HG02623 (cell line): Measurements from ENCODE around the gene SAE1.
A peak's percentile ranks its signal among the peaks of the same experiment; 100 is the strongest.
"Not testable (repeated sequence)": the region's sequence is repeated elsewhere in the genome, so short reads cannot be mapped to it uniquely, and the experiment has no call there.

Source experiments
- ATAC-seq: cut with Tn5 transposase; IDR thresholded peaks from one replicate; pipeline ENCODE4 v1.9.1; 2021; ENCODE audit warnings: moderate library complexity; ENCODE audit not compliant: unreplicated experiment

SAE1 gene

DNA sequence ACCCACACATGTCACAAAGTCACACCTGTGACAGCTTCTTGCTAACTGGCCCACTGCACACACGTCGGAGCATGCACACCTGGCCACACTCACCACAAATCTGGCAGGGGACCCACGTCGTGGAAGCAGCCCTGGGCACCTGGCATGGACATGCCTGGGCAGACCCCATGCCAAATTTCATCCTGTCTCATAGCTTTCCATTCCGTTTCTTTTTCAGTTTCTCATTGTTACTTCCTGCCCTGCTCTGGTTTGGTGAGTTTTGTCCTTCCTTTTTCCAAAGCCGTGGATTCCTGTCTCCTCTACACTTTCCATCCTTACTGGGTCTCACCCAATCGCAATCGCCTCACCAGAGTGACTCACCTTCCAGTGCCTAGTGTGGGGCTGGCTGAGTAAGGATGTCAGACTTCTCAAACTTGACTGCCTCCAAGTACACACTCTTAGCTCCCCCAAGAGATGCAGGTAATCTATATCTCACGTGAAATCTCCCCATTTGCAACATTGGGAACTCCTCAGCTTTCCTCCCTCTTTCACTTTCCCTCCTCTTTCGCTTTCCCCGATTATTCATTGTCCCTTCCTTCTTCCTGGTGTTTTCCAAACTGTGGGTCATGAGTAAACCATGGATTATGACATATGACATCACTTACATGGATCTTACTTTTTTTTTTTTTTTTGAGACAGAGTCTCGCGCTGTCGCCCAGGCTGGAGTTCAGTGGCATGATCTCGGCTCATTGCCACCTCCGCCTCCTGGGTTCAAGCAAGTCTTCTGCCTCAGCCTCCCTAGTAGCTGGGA lies 102.0 kb downstream of the SAE1 start:
- no peak for ATAC-seq

- ATAC-seq: no peak
These were observed 105.5 kb downstream of the SAE1 start for GRCh38 chr19:47236072-47236675.

GRCh38 chr19:47239152-47239551 lies 108.5 kb downstream of the SAE1 start:
- no peak for ATAC-seq

- ATAC-seq: no peak
These were observed 109.1 kb downstream of the SAE1 start for GRCh38 chr19:47239610-47240296.

DNA sequence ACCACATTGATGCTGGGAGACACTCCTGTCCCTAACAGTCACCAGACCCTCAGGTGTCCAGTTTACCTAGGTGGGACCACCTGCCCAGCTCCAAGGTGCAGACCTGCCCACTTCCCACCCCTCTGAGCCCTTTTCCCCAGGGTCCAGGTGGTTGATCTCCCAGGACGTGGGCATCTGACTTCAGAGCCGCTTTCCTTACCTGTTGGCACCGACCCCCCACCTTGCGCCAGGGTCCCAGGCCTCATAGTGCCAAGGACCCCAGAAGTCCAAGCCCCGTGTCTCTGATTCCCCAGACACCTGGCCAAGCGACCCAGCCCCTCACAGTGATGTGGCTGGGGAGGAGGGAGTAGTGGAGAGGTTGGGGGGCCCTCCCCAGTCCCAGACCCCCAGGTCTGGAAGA lies 109.9 kb downstream of the SAE1 start:
- ATAC-seq: no peak

DNA sequence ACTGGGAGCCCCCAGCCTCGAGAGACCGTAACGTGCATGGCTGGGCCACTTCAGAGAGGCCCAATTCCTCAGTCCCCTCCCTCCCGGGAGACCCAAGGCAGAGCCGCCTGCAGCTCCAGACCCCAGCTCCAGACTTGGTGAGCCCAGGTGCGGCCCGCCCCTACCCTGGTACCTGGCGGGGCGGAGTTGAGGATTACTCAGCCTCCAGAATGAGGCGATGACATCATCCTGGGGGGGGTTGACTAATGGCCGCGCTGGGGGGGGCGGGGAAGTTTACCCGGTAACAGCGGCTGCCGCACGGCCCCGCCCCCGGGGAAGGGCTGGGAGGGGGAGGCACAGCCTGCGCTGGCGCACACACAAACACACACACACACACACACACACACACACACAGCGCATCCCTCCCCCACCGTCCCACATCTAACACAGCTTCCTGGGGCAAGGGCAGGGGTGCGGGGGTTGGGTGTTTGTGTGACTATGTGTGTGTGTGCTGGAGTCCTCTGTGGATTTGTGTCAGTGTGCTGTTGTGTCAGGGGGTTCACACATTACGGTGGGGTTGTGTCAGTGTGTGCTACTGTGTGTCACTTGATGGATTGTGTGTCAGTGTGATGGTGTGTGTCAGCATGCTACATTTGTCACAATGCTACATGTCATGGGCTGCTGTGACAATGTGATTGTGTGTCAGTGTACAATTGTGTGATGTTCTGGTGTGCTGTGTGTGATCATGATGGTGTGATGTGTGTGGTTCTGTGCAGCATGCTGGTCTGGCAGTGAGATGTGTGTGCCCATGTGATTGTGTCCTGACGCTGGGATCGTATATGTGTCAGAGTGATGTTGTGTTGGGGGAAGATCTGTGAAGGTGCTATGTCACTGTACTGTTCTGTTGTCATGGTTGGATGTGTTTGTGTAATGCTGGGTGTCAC lies 110.6 kb downstream of the SAE1 start:
- ATAC-seq: no peak

DNA sequence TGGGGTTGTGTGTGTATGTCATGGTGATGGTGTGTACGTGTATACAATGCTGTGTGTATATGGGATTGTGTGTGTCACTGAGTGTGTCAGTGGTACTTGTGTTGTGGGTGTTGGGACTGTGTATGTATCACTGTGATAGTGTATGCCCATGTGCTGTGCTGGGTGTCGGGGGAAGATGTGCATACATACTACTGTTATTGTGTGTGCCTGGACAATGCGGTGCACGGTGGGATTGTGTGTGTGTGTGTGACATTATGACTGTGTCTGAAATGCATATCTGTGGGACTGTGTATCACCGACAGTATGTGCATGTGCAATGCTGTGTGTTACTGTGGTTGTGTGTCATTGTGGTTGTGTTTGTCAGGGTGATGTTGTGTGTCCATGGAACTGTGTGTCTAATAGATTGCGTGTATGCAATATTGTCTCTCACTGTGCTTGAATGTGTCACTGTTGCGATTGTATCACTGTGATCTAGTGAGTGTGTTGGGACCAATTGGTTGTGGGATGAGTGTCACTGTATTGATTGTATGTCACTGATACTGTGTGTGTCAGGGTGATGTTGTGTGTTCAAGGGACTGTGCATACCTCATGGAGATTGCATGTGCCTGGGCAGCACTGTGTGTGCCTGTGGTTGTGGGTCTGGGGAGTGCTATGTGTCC lies 111.4 kb downstream of the SAE1 start:
- ATAC-seq: no peak

GRCh38 chr19:47243364-47243775 lies 112.7 kb downstream of the SAE1 start:
- ATAC-seq: no peak

- ATAC-seq: peak; percentile 56
These were observed 113.3 kb downstream of the SAE1 start for GRCh38 chr19:47243776-47244547.

GRCh38 chr19:47247308-47247990 lies 116.8 kb downstream of the SAE1 start:
- ATAC-seq: no peak

DNA sequence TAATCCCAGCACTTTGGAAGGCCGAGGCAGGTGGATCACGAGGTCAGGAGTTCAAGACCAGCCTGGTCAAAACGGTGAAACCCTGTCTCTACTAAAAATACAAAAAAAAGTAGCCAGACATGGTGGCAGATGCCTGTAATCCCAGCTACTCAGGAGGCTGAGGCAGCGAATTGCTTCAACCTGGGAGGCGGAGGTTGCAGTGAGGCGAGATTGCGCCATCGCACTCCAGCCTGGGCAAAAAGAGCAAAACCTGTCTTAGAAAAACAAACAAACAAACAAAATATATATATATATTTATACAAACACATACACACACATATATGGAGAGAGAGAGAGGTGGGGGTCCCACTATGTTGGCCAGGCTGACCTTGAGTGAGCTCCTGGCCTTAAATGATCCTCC lies 122.4 kb downstream of the SAE1 start:
- not testable (repeated sequence) for ATAC-seq

DNA sequence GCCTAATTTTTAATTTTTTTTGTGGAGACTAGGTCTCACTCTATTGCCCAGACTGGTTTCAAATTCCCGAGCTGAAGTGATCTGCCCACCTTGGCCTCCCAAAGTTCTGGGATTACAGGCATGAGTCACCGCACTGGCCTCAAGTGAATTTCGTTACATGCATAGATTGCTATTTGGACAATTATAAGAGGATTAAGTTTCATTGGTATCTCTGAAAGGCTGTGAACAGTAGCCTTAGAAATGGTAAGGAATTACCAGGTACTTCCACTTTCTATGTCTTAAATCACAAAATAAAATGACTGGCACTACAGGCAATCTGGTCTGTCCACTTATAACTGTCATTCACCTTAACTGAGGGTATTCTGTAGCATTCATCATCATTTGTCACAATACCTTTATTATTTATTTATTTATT lies 122.8 kb downstream of the SAE1 start:
- no peak for ATAC-seq

DNA sequence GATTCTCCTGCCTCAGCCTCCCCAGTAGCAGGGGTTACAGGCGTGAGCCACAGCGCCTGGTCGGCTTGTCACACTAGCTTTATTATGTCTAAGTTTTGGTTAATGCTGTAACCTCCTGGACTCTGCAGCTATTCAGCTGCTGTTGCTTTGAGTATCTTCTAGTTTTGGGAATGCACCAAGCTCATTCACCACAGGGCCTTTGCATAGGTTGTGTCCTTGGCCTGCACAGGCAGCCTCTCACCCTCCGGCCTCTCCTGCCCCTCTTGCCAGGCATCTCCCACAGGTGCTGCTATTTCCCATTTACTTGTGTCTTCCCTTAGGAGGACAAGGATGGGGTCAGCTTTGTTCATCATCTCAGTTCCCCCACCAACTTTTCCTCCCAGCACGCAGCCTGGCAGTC lies 123.3 kb downstream of the SAE1 start:
- no peak for ATAC-seq

DNA sequence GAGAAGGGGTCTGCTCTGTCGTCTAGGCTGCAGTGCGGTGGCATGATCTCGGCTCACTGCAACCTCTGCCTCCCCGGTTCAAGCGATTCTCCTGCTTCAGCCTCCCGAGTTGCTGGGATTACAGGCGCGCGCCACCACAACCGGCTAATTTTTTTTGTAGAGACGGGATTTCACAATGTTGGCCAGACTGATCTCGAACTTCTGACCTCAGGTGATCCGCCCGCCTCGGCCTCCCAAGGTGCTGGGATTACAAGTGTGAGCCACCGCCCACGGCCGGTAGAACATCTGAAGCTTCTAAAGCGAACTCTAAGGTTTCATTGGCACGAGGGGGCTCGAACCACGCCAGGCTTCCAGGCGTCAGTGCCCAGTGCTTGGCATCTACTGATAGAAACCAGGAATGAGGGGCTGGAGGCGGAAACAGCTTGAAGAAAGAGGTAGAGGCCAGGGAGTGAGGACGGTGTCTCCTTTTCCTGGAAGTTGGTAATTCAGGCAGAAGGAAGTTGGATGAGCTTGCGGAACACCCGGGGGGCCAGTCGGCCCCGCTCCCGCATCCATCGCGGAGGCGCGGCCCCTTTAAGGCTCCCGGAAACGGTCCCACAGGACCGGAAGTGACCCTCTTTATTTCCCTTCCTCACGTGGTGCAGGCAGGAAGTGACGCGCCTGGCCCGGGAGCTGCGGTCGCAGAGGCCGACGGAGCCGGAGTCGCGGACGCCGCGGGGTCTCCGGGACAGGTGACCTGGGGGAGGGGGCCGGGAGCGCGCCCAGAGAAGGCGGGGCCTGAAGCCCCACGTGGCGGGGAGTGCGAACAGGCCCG lies 125.5 kb downstream of the SAE1 start, which contains the start of gene CCDC9:
CCDC9 (plus strand) TSS at position 647 of the 814 bp plus-strand sequence. CDS start 1,876 bp downstream, outside the sequence.
- ATAC-seq: peak; percentile 40

DNA sequence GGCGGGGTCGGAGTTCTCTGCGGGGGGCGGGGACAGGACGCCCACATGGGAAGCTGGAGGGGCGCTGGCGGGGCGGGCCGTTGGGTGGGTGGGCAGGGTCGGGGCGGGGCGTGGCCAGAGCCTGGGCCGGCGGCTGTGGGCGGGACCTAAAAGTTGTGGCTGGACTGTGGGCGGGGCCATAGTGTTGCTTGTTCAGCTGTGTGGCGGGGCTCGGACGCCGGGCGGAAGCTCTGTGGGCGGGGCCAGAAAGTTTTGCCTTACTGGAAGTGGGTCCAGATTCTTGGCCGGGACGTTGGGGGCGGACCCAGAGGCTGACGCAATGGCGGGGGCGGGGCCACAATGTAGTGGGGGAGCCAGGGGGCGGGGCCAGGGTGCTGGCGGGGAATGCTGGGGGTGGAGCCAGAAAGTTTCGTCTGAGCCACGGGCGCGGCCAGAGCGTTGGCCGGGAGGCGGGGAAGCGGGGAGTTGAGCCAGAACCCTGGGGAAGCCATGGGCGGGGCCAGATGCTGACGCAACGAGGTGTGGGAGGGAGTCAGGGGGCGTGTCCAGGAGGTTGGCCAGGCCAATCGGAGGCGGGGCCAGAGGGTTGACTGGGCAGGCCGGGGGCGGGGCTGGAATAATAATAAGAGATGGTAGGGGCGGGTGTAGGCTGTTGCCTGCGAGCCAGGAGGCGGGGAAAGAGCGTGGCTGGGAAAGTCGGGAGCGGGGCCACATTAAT lies 126.2 kb downstream of the SAE1 start:
- peak; percentile 64 for ATAC-seq

DNA sequence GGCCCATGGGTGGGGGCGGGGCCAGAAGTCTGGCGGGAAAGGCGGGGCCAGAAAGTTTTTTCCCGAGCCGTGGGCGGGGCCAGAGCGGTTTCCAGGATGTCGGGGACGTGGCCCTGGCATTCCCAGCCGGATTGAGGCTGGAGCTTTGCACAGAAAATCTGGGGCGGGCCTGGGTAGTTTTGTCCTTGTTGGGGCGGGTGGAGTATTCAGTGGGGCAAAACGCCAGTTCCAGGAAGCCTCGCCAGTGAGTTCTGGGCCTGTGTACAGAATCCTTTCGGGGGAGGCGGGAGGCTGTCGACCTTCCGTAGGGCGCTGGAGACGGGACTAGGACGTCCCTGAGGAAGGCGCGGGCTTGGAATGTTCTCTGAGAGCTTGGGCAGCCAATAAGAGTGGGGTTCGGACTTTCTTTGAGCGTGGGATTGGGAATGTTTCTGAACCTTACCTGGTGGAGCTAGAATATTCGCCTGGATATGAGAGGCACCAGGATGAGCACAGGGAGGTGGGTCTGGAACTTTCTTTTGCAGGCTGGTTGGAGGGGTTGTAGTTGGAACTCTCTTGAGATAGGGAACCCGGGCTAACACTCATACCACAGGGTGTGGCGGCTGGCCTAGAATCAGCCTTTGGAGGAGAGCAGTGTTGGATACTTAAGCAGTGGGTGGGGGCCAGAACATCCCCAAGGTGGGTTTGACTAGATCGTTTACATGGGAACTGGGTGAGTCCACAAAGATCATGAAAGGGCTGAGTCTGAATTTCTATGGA lies 127.0 kb downstream of the SAE1 start:
- no peak for ATAC-seq

DNA sequence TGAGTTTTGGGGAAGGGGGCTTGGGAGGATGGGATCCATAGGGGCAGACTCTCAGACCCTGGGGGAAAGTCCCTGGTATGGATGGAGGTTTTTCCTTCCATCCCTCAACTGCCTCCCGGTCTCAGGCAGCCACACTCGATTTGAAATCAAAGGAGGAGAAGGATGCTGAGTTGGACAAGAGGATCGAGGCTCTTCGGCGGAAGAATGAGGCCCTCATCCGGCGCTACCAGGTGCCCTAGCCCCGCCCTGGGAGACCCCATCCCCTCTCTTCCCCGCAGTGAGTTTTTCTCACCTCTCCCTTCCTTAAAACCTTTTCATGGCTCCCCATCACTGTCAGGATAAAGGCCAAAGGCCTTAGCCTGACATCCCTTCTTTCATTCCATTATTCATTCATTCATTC lies 127.8 kb downstream of the SAE1 start:
- no peak for ATAC-seq
